ENCODE measurements around the gene FANCE. TPM values are rescaled to one million over a fixed set of nuclear protein-coding genes. Genes with fewer than 3 reads are reported as not detected.

FANCE gene
- total and polyA plus RNA-seq, 2 donors (not counting 1 experiment from before 2014, with no cell fraction given): 9.2 to 12.8 TPM

DNA sequence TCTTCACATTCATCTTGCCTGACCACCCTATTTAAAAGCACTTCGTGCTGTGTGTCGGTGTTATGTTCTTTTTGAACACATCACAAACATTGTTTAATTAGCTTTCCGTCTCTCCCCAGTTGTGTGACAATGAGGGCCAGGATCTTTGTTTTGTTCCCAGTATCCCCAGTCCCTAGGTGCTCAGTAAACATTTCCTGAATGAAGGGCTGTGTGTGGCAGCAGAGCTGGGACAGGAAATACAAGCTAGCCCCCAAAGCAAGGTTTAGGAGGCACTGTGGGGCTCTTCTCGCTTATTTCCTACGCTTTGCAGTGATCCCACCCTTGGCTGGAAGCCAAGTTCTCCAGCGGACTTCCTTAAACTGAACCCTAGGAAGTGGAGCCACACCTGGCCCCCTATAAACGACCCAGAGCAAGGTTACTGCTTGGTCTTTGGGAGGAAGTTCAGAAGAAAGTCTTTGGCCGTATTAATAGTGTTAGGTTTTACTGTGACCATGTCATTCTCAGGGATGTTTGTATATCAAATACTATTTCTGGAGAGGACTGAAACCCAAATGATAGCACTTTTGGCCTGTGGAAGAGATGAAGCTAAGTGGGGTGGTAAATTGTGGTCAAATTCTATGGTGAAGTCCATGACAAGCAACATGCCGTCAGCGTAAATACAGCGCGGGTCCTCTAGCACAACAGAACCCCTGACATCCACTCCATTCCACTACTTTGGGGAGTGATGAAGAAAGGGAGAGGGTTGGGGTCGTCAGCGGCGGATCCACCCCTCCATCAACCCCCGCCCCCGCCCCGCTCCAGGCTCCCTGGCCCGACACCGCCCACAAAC is 570 bp upstream of the FANCE start:
- Histone ChIP-seq H3K27ac (ENCODE audit: low read length in 2 of 2) (peak overlapping the region; percentile 6 to 23), H3K36me3 (replicated peaks in 1 of 2; ENCODE audit: control extremely low read depth in 1 of 2, control insufficient read depth in 1 of 2, extremely low read depth in 1 of 2, insufficient read depth in 2 of 2, low read length in 1 of 2) (peaks cover 0 to 5% of the 10 kb centered on the region in 2 experiments), H3K27me3 (replicated peaks in 1 of 4; ENCODE audit: control extremely low read depth in 1 of 4, control insufficient read depth in 3 of 4, insufficient read depth in 4 of 4, low read length in 3 of 4) (no peaks in the 10 kb centered on the region), H3K4me1 (ENCODE audit: control insufficient read depth in 2 of 2, insufficient read depth in 2 of 2, low read length in 2 of 2) (peaks cover 14 to 21% of the 10 kb centered on the region in 2 donors), H3K9ac (ENCODE audit: low read length) (peak overlapping the region; percentile 88), H3K4me3 (ENCODE audit: control extremely low read depth in 1 of 5, extremely low read depth in 1 of 5, insufficient read depth in 1 of 5, low read depth in 2 of 5, low read length in 4 of 5) (peak overlapping the region; percentile 70 to 89 (median 79)), H3K4me2 (replicated peaks; ENCODE audit: low read depth, low read length, poor library complexity, severe bottlenecking) (peak overlapping the region; percentile 96), H3K9me3 (ENCODE audit: control extremely low read depth in 1 of 3, control insufficient read depth in 2 of 3, insufficient read depth in 1 of 3, low read length in 2 of 3) (no peaks in the 10 kb centered on the region), H3K79me2 (ENCODE audit: control insufficient read depth, insufficient read depth, low read length) (peaks cover 4% of the 10 kb centered on the region), H2AFZ (ENCODE audit: insufficient read depth, low read depth, low read length, poor library complexity, severe bottlenecking) (peak overlapping the region; percentile 86), H4K20me1 (ENCODE audit: control insufficient read depth, insufficient read depth, low read length, poor library complexity, severe bottlenecking) (peaks cover 8% of the 10 kb centered on the region)
- Mint-ChIP-seq H3K9me3 (ENCODE audit: insufficient read depth) (no peaks in the 10 kb centered on the region), H3K4me3 (peak overlapping the region; percentile 84), H3K27me3 (no peaks in the 10 kb centered on the region), H3K27ac (peak overlapping the region; percentile 57), H3K4me1 (peaks cover 33% of the 10 kb centered on the region)
- intact Hi-C loops (cut with micrococcal nuclease): loop anchor here (1.0 to 5.0 kb wide), 5 partner anchors 17 to 576 kb away; partner anchors contain the start of genes ARMC12, MAPK14, RPL10A and TEAD3
- no peak for ATAC-seq (ENCODE audit: low read depth)
- WGBS (ENCODE audit: insufficient coverage): 31% methylated on average over 7 of the region's 20 CpGs
- no peak for TF ChIP-seq EZH2 (IDR thresholded peaks at IDR 0.05; ENCODE audit: borderline replicate concordance, insufficient read depth, low read depth, low read length, poor library complexity, severe bottlenecking)
- TF ChIP-seq, protein P1, sequence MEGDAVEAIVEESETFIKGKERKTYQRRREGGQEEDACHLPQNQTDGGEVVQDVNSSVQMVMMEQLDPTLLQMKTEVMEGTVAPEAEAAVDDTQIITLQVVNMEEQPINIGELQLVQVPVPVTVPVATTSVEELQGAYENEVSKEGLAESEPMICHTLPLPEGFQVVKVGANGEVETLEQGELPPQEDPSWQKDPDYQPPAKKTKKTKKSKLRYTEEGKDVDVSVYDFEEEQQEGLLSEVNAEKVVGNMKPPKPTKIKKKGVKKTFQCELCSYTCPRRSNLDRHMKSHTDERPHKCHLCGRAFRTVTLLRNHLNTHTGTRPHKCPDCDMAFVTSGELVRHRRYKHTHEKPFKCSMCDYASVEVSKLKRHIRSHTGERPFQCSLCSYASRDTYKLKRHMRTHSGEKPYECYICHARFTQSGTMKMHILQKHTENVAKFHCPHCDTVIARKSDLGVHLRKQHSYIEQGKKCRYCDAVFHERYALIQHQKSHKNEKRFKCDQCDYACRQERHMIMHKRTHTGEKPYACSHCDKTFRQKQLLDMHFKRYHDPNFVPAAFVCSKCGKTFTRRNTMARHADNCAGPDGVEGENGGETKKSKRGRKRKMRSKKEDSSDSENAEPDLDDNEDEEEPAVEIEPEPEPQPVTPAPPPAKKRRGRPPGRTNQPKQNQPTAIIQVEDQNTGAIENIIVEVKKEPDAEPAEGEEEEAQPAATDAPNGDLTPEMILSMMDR (IDR thresholded peaks at IDR 0.05): no peak
- ChIA-PET CTCF (interaction anchor here (0.6 to 11.4 kb wide), 17 partner anchors 17 to 187 kb away, joined by 3 to 205 read pairs (median 5); partner anchors contain the start of genes DEF6, PPARD and RPL10A), POLR2A (interaction anchor here (0.9 to 2.3 kb wide), 5 partner anchors 16 to 155 kb away, joined by 3 to 7 read pairs (median 3); partner anchors contain the start of gene RPL10A)
- DNase-seq: no peak

Measured in B cell (primary cell).